GM12892 (cell line): ENCODE measurements around the gene UFD1.

ENCODE experiments used
- POLR2A ChIP-seq: IDR thresholded peaks from 2 replicates; pipeline ENCODE4 v1.6.1; 2011; ENCODE audit warnings: low read depth, low read length, control low read depth
- POLR2AphosphoS5 ChIP-seq: IDR thresholded peaks from 2 replicates; pipeline ENCODE4 v1.6.1; 2011; ENCODE audit warnings: low read depth, low read length, control low read depth

- TF ChIP-seq POLR2A (no peak), POLR2AphosphoS5 (no peak)
Observed at GRCh38 chr22:19420321-19420720, 58.7 kb downstream of the UFD1 start.
